HepG2 (cell line): Measurements from ENCODE around the gene RXFP1. TPM values are rescaled to one million over a fixed set of nuclear protein-coding genes. Genes with fewer than 3 reads are reported as not detected.

Experiments used
- ATAC-seq: fragments of 200-7000 bp; cut with Tn5 transposase; 3 replicates; pipeline ENCODE4 v1.9.1; 2020; ENCODE audit warnings: mild to moderate bottlenecking, moderate library complexity
- BruUV-seq: library from RNA; stranded (reverse); fragments of 400-500 nt; replicated peaks from 2 replicates; lab custom pipeline; 2021; lab: Mats Ljungman, UMichigan
- CTCF ChIA-PET: fragments of 300-600 bp; formaldehyde crosslinking; extraction: SDS; loops from one replicate; lab custom pipeline; 2021; ENCODE audit warnings: low total read pairs, inconsistent platforms, low intra/inter-chr PET ratio; lab: Yijun Ruan, JAX
- POLR2A ChIA-PET: fragments of 350-600 bp; sonication (Branson Sonifier 250); formaldehyde crosslinking; loops from one replicate; lab custom pipeline; 2020; ENCODE audit warnings: antibody characterized with exemption, inconsistent platforms; lab: Yijun Ruan, JAX
- DNase-seq: peaks from one replicate; pipeline ENCODE4 v3.0.0-alpha.2; 2015; ENCODE audit warnings: low spot score
- FAIRE-seq: peaks from 3 replicates; lab custom pipeline; 2011; peaks lifted over from hg19 to GRCh38; lab: Jason Lieb, UNC
- H2AFZ ChIP-seq: one replicate; pipeline ENCODE4 v1.6.1; 2011; ENCODE audit warnings: low read length, inconsistent platforms
- H3K27ac ChIP-seq: fragments of 300-600 bp; 3 replicates; pipeline ENCODE4 v1.8.0; 2011; ENCODE audit warnings: mixed run types, mild to moderate bottlenecking, mixed read lengths, low read length, inconsistent platforms; ENCODE audit not compliant: insufficient read depth; ENCODE audit errors: extremely low read length
- H3K27me3 ChIP-seq, 2 experiments: fragments of 200-600 bp in 1 of 2; 2 replicates in 1 of 2; 3 replicates in 1 of 2; pipeline versions ENCODE4 v1.6.0 to v1.8.0; 2011; ENCODE audit warnings: low read length in 2 of 2, mild to moderate bottlenecking in 2 of 2, moderate library complexity in 2 of 2, inconsistent platforms in 1 of 2; ENCODE audit not compliant: insufficient read depth in 2 of 2, control insufficient read depth in 1 of 2
- H3K36me3 ChIP-seq, 2 experiments: fragments of 200-600 bp in 1 of 2; replicated peaks in 1 of 2; 2 replicates in 1 of 2; 3 replicates in 1 of 2; pipeline versions ENCODE4 v1.5.1 to v1.8.0; 2011; ENCODE audit warnings: low read length in 2 of 2, inconsistent platforms in 1 of 2; ENCODE audit not compliant: insufficient read depth in 2 of 2, control insufficient read depth in 1 of 2
- H3K4me1 ChIP-seq: 2 replicates; pipeline ENCODE4 v1.5.1; 2012; ENCODE audit warnings: low read length, inconsistent platforms; ENCODE audit not compliant: insufficient read depth
- H3K4me2 ChIP-seq: 2 replicates; pipeline ENCODE4 v1.6.0; 2011; ENCODE audit warnings: low read depth, low read length, inconsistent platforms
- H3K4me3 ChIP-seq, 3 experiments: fragments of 200-600 bp in 1 of 3; sonication (generic), shearing (Covaris generic) in 1 of 3; replicated peaks in 1 of 3; 2 replicates each; pipeline ENCODE4 v1.5.1; 2011 to 2016; ENCODE audit warnings: low read length in 3 of 3, inconsistent platforms in 2 of 3, low read depth in 2 of 3, mild to moderate bottlenecking in 2 of 3, control low read depth in 1 of 3, mixed read lengths in 1 of 3; ENCODE audit not compliant: insufficient read depth in 1 of 3
- H3K79me2 ChIP-seq: one replicate; pipeline ENCODE4 v1.6.1; 2011; ENCODE audit warnings: low read length, inconsistent platforms; ENCODE audit not compliant: insufficient read depth
- H3K9ac ChIP-seq: 2 replicates; pipeline ENCODE4 v1.6.0; 2011; ENCODE audit warnings: mild to moderate bottlenecking, low read depth, low read length, inconsistent platforms; ENCODE audit not compliant: insufficient read depth
- H3K9me3 ChIP-seq: 2 replicates; pipeline ENCODE4 v1.5.1; 2012; ENCODE audit warnings: mild to moderate bottlenecking, low read length
- H4K20me1 ChIP-seq: 2 replicates; pipeline ENCODE4 v1.6.0; 2011; ENCODE audit warnings: inconsistent platforms, mild to moderate bottlenecking, low read length, moderate library complexity; ENCODE audit not compliant: insufficient read depth
- ARID2 ChIP-seq: sonication (generic); formaldehyde crosslinking; IDR thresholded peaks from 2 replicates; pipeline ENCODE4 v1.8.1; 2022; ENCODE audit warnings: mild to moderate bottlenecking, missing genetic modification reagents, borderline replicate concordance
- ATAD3A ChIP-seq: sonication (generic); formaldehyde crosslinking; IDR thresholded peaks from 2 replicates; pipeline ENCODE4 v1.4.0; 2020; ENCODE audit warnings: missing genetic modification reagents
- CAMTA2 ChIP-seq: sonication (generic); formaldehyde crosslinking; IDR thresholded peaks from 2 replicates; pipeline ENCODE4 v1.4.0; 2020; ENCODE audit warnings: mild to moderate bottlenecking, missing genetic modification reagents, borderline replicate concordance
- HMG20B ChIP-seq: conservative IDR thresholded peaks from 2 replicates; pipeline ENCODE4 v1.6.1; 2016; ENCODE audit warnings: missing genetic modification reagents, missing compliant biosample characterization
- KLF13 ChIP-seq: sonication (generic); formaldehyde crosslinking; IDR thresholded peaks from 2 replicates; pipeline ENCODE4 v1.4.0; 2020; ENCODE audit warnings: mild to moderate bottlenecking, missing genetic modification reagents
- NKX3-1 ChIP-seq: sonication (generic); formaldehyde crosslinking; IDR thresholded peaks from 2 replicates; pipeline ENCODE4 v1.5.0; 2020; ENCODE audit warnings: missing genetic modification reagents
- POLR2AphosphoS5 ChIP-seq: IDR thresholded peaks from 2 replicates; pipeline ENCODE4 v1.6.1; 2012; ENCODE audit warnings: low read depth, low read length
- SP140L ChIP-seq: sonication (generic); formaldehyde crosslinking; IDR thresholded peaks from 2 replicates; pipeline ENCODE4 v1.4.0; 2020; ENCODE audit warnings: missing genetic modification reagents, borderline replicate concordance
- ZBTB7A ChIP-seq: sonication (generic); formaldehyde crosslinking; IDR thresholded peaks from 2 replicates; pipeline ENCODE4 v1.8.0; 2022; ENCODE audit warnings: mild to moderate bottlenecking, missing genetic modification reagents
- ZIK1 ChIP-seq: sonication (generic); formaldehyde crosslinking; IDR thresholded peaks from 2 replicates; pipeline ENCODE4 v1.5.0; 2020; ENCODE audit warnings: mild to moderate bottlenecking, low read depth, missing genetic modification reagents, borderline replicate concordance
- ZNF331 ChIP-seq: sonication (generic); formaldehyde crosslinking; IDR thresholded peaks from 2 replicates; pipeline ENCODE4 v1.4.0; 2020; ENCODE audit warnings: missing genetic modification reagents
- ZNF350 ChIP-seq: sonication (generic); formaldehyde crosslinking; IDR thresholded peaks from 2 replicates; pipeline ENCODE4 v1.4.0; 2020; ENCODE audit warnings: mild to moderate bottlenecking, low read depth, missing genetic modification reagents, borderline replicate concordance
- ZNF800 ChIP-seq: sonication (generic); formaldehyde crosslinking; IDR thresholded peaks from 2 replicates; pipeline ENCODE4 v1.4.0; 2020; ENCODE audit warnings: missing genetic modification reagents
- ZNF883 ChIP-seq: sonication (generic); formaldehyde crosslinking; IDR thresholded peaks from 2 replicates; pipeline ENCODE4 v1.5.1; 2020; ENCODE audit warnings: mild to moderate bottlenecking, missing genetic modification reagents; ENCODE audit errors: not compliant biosample characterization
- WGBS: methylation state at CpG from one replicate; pipeline ENCODE4 v1.1.6; 2017; ENCODE audit warnings: low lambda C conversion rate; 5-methylcytosine and 5-hydroxymethylcytosine counted together
- in situ Hi-C: cut with HindIII; loops from 2 replicates; pipeline ENCODE4 v1.10.0; 2017; ENCODE audit warnings: low pct_unique_long_range_greater_than_20kb; ENCODE audit not compliant: extremely low pct_ligation_motif_present
- intact Hi-C: fragments of 100-400 bp; cut with micrococcal nuclease; formaldehyde crosslinking; loops from one replicate; pipeline ENCODE4 v1.10.0; 2022; ENCODE audit not compliant: unreplicated experiment
- polyA plus RNA-seq, 8 experiments: library from polyadenylated mRNA; depleted of rRNA in 3 of 8; stranded (reverse) in 7 of 8; unstranded in 1 of 8; fragments of >200 nt; fragmentation: Illumina TruSeq in 4 of 8; extraction: Trizol in 4 of 8; gene quantifications; 2 replicates each; pipeline versions ENCODE4 v1.2.1 to v1.2.3, GENCODE V29; 2011 to 2016; ENCODE audit warnings: low read depth in 4 of 8, missing spikeins in 1 of 8, mixed read lengths in 1 of 8; ENCODE audit not compliant: insufficient read depth in 1 of 8
- total RNA-seq, 5 experiments: library from RNA; depleted of rRNA; stranded (reverse); fragments of >200 nt; fragmentation: Illumina TruSeq; extraction: Trizol; gene quantifications; 2 replicates each; pipeline ENCODE4 v1.2.3, GENCODE V29; 2016; ENCODE audit warnings: low read depth in 1 of 5

The RXFP1 gene
- total and polyA plus RNA-seq, 2 of the 13 experiments (the other 11 are each of a cell fraction or from before 2014, with no cell fraction given): not detected

- TF ChIP-seq POLR2AphosphoS5 (no peak), KLF13 (CRISPR knock-in tag) (no peak)
- DNase-seq (no peak), ATAC-seq (no peak), FAIRE-seq (no peak)
- Histone ChIP-seq H3K79me2 (no peaks in the 10 kb centered on the region), H4K20me1 (no peaks in the 10 kb centered on the region), H3K9me3 (no peaks in the 10 kb centered on the region), H3K36me3 (no peaks in the 10 kb centered on the region), H3K4me3 (no peak overlapping the region), H3K4me1 (no peaks in the 10 kb centered on the region), H3K4me2 (no peak overlapping the region), H3K27me3 (no peaks in the 10 kb centered on the region), H3K9ac (no peak overlapping the region), H2AFZ (no peak overlapping the region), H3K27ac (no peak overlapping the region)
- in situ Hi-C loops (no loop called here), intact Hi-C loops (no loop called here)
- CTCF ChIA-PET: no interaction called here
- POLR2A ChIA-PET: no interaction called here
- no TSS peak for BruUV-seq
Observed at GRCh38 chr4:158481811-158482210, 39.9 kb upstream of the RXFP1 start.

- POLR2A ChIA-PET: no interaction called here
- in situ Hi-C loops: no loop called here
Observed at GRCh38 chr4:158484173-158484885, 37.4 kb upstream of the RXFP1 start.

More at GRCh38 chr4:158484173-158484885, 37.4 kb upstream of the RXFP1 start:
- Histone ChIP-seq H3K36me3 (no peaks in the 10 kb centered on the region), H3K4me1 (no peaks in the 10 kb centered on the region), H3K27ac (no peak overlapping the region), H3K9ac (no peak overlapping the region), H3K4me2 (no peak overlapping the region), H2AFZ (no peak overlapping the region)
- CTCF ChIA-PET: no interaction called here
- no peak for ATAC-seq
- WGBS: 23% methylated on average over 4 of the region's 4 CpGs
- TF ChIP-seq ZNF350 (CRISPR knock-in tag) (no peak), ZIK1 (no peak), NKX3-1 (CRISPR knock-in tag) (no peak), SP140L (no peak), ZNF800 (no peak), HMG20B (no peak), CAMTA2 (CRISPR knock-in tag) (no peak), ZNF331 (CRISPR knock-in tag) (no peak), ARID2 (CRISPR knock-in tag) (no peak), ATAD3A (CRISPR knock-in tag) (no peak), ZNF883 (CRISPR knock-in tag) (no peak), ZBTB7A (no peak)
- TF ChIP-seq, all 625 proteins: peak for 0
- FAIRE-seq: no peak
- no peaks in the 10 kb centered on the region for H3K79me2 ChIP-seq
- BruUV-seq: no TSS peak
- H3K4me3 ChIP-seq: no peak overlapping the region
- no peak for DNase-seq
- H3K9me3 ChIP-seq: 0 out of 2 replicates have a peak, but pooled peaks cover 8% of the 10 kb centered on the region
- H3K27me3 ChIP-seq: no peaks in the 10 kb centered on the region
- intact Hi-C loops: no loop called here
- H4K20me1 ChIP-seq: no peaks in the 10 kb centered on the region
